GM21423 (cell line): ENCODE data around the gene UGT1A6.

Experiments used
- ATAC-seq: cut with Tn5 transposase; IDR thresholded peaks from one replicate; pipeline ENCODE4 v1.9.1; 2021; ENCODE audit warnings: mild to moderate bottlenecking, moderate library complexity; ENCODE audit not compliant: unreplicated experiment

The UGT1A6 gene

DNA sequence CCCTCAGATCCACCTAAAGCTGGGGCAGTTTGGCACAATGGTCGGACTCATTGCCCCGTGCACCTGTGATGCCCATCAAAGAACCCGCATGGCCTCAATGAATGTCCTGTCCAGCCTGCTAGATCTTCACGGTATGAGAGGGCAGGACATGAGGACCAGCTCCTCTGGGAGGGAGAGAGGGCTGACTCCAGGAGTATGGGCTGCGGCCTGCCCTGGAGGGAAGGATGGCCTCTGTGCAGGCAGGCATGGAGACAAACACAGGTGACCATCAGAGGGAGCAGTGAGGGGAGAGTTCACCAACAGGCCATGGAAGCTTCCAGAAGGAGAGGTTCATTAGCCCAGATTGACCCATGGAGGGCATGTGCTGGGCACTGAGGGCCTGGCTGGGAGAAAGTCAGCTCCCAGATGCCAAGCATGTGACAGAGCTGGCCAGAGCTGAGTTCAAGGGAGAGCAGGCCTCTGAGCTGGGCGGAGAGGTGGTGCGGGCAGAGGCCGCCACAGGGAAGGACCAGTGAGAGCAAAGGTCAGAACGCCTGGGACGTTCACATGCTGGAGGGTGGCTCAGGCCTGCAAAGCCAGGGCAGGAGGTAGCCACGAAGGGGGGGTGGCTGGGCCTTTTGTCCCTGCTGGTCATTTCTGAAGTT, 125.4 kb downstream of the UGT1A6 start:
- ATAC-seq, result no peak

DNA sequence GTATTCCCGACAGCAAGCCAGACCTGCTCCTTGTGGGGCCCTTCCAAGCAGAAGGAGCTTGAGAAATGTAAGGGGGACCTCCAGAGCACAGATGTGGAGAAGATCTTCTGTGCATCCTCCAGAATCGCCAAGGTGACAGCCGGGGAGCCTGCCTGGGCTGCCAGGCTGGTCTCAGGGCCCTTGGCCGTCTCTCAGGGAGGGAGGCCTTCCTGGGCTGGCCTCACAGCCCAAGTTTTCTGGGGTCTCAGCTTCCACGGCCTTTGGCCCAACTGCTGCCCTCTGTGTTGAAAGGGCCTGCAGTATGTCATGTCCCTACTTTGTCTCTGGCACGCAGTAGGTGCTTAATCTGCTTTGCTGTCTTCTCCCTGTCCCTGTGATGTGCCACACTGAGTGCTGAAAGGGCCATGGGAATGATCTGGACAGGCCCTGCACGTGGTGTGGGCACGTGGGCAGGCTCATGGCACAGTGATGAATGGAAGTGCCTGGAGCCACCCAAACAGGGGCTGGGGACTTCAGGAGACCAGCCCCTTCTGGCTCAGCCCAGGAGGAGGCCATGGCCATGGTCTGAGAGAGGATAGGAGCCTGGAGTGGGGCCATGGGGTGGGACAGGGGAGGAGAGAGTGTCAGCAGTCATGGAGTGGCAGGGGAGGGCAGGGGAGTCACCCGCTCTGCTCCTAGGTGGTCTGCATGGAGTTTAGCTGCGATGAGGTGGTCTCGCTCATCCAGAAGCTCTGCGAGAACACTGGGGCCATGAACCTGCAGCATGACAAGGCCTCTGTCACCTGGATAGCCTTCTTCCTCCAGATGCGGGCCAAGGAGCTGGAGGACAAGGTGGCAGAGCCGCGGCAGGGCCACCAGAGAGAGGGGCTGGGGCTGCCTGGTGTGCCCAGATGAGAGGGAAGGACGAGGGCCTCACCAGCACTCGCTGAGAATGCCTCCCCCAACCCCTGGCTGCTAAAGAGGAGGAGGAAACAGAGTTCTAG, 126.2 kb downstream of the UGT1A6 start:
- ATAC-seq, result no peak

DNA sequence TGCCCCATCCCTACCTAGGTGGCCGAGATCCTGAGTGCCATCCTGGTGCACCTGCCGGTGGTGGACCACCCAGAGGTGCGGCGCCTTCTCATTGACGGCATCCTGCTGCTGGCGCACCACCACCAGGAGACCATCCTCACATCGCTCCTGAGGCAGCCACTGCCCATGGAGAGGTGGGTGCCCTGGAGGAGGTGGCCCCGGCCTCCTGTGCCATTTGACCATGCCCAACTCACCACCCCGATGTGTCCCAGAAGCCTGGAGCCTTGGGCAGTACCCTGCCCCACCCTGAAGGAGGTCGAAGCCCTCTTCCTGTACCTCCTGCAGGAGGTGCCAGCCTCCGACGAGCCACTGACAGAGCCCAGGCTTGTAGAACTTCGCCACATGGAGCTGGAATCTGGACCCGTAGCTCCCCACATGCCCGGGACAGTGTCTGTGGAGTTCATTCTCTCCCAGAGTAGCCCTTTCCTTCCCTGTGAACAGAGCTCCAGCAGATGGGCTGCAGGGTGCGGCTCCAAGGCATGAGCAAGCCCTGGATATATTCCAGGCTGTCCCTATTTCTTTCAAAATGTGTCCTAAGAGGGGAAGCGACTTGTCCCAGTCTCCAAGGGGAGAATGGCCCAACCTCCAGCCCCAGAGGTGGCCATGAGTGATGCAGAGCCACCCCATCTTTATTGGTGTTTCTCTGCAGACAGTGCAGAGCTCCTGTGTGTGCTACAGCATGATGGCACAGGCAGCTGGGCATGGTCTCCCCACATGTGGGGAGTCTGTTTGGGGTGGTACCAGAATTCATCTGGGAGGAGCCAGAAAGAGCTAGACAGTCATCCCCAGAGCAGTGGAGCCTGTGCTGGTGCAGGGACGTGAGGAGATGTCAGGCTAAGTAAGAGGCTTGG, 127.4 kb downstream of the UGT1A6 start:
- ATAC-seq, result no peak

DNA sequence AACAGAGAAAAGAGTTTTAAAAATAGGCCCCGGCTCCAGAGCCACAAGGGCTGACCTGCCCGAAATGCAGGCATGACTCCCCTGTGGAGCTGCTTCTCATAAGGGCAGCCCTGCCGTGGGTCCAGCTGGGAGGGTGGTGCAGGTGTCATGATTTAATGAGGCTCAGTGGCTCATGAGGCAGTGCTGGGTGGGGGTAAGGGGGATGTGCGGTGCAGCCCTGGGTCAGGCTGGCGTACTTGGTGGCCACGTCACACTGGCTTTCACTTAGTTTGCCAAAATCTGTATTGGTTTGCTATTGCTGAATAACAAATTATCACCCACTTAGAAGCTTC, 128.1 kb downstream of the UGT1A6 start:
- ATAC-seq, result no peak

DNA sequence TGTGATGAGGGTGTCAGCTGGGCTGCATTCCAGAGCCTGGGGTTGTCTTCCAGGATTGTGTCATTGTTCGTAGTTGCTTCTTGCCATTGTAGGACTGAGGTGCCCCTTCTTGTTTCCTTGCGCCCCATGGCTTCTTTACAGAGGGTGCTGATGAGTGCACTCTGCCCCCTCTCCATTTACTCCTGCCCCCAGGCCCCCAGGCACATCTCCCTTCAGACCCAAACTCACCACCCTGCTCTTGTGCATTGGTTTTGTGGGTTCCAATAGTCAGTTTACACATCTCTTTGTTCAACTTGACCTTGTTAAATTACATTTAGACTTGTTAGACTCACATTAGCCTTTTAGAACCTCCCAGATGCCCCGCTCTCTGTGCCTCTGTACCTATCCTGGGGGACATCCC, 128.5 kb downstream of the UGT1A6 start:
- no peak for ATAC-seq

DNA sequence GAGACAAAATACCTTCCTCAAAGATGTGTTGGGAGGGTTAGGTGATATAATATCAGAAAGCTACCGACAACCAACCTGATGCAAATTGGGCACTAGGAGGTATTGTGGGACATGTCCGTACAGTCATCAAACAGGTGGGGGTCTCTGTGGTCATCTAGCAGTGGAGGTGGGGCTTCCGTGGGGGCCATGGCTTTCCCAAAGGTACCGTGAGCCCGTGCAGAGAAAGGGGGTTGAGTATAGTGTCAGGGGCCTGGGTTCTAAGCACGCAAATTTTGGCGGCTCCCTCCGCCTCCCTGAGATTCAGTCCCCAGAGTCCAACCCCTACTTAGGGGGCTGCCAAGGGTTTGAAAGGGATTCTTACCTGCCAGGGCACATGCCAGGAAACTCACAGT, 129.0 kb downstream of the UGT1A6 start:
- ATAC-seq, result no peak

DNA sequence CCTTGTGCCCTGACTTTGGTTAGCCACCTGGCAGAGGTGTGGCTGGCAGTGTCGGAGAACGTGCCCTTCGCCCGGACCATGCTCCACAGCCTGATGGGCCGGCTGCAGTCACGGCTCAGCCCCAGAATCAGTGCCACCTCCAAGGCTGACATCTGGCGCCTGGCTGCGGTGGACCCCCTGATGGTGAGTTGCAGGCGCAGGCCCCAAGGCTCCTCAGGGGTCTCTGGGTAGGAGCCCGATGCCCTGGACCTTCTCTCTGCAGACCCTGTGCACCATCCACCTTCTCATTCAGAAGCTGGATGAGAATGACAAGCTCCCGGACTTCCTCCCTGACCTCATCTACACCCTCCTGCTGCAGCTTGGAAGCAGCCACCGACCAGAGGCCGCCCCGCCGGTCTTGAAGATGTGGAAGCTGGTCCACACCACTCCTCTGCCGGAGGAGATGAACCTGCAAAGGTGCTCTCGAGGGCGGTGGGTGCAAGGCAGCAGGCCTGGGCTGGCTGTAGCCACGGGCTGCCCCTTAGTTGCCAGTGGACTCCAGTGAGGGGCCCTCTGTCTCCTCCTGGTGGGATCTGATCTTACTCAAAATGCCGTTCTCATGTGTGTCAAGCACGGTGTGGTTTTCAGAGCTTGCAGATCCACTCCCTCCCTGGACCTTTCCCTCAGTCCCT, 129.5 kb downstream of the UGT1A6 start:
- no peak for ATAC-seq
